KMS-11 (cell line): ENCODE results near the gene BABAM2.

Experiments used
- H2AFZ ChIP-seq: fragments of 200-600 bp; sonication (generic); 2 replicates; pipeline ENCODE4 v1.6.1; 2016; ENCODE audit warnings: antibody characterized with exemption, mixed run types, low read depth
- H3K27ac ChIP-seq: fragments of 200-600 bp; sonication (generic); 2 replicates; pipeline ENCODE4 v1.6.1; 2016; ENCODE audit warnings: mild to moderate bottlenecking, mixed run types
- H3K27me3 ChIP-seq: fragments of 200-600 bp; sonication (generic); 2 replicates; pipeline ENCODE4 v1.6.1; 2017; ENCODE audit warnings: mild to moderate bottlenecking, low read depth, mixed run types, moderate library complexity; ENCODE audit not compliant: insufficient read depth
- H3K36me3 ChIP-seq: fragments of 200-600 bp; sonication (generic); 2 replicates; pipeline ENCODE4 v1.6.1; 2017; ENCODE audit warnings: mild to moderate bottlenecking, mixed run types; ENCODE audit not compliant: insufficient read depth
- H3K4me1 ChIP-seq: fragments of 200-600 bp; sonication (generic); 2 replicates; pipeline ENCODE4 v1.6.1; 2016; ENCODE audit warnings: mild to moderate bottlenecking, low read depth, mixed run types; ENCODE audit not compliant: poor library complexity, severe bottlenecking
- H3K4me2 ChIP-seq: fragments of 200-600 bp; sonication (generic); 2 replicates; pipeline ENCODE4 v1.7.0; 2016; ENCODE audit warnings: mild to moderate bottlenecking, mixed run types
- H3K4me3 ChIP-seq: fragments of 200-600 bp; sonication (generic); IDR thresholded peaks from 2 replicates; pipeline ENCODE4 v1.6.1; 2017; ENCODE audit warnings: low read depth, low read length, mixed read lengths; ENCODE audit not compliant: insufficient read depth
- H3K79me2 ChIP-seq: fragments of 200-600 bp; sonication (generic); 2 replicates; pipeline ENCODE4 v1.6.1; 2016; ENCODE audit warnings: low read depth, mixed run types; ENCODE audit not compliant: insufficient read depth
- H3K9ac ChIP-seq: fragments of 200-600 bp; sonication (generic); 2 replicates; pipeline ENCODE4 v1.6.1; 2016; ENCODE audit warnings: mild to moderate bottlenecking, mixed run types
- H4K20me1 ChIP-seq: fragments of 200-600 bp; sonication (generic); 2 replicates; pipeline ENCODE4 v1.6.1; 2016; ENCODE audit warnings: mild to moderate bottlenecking, mixed run types; ENCODE audit not compliant: insufficient read depth
- CTCF ChIP-seq: fragments of 200-600 bp; sonication (generic); conservative IDR thresholded peaks from 2 replicates; pipeline ENCODE4 v1.6.1; 2017; ENCODE audit warnings: low read depth, mild to moderate bottlenecking, antibody characterized with exemption, low read length, moderate library complexity, mixed read lengths

The BABAM2 gene

GRCh38 chr2:28310107-28310506 is 419.6 kb downstream of the BABAM2 start:
- Histone ChIP-seq H4K20me1 (no peaks in the 10 kb centered on the region), H3K4me2 (no peak overlapping the region)

GRCh38 chr2:28311660-28312249 is 421.2 kb downstream of the BABAM2 start:
- Histone ChIP-seq H3K9ac (no peak overlapping the region), H3K4me2 (no peak overlapping the region), H3K4me3 (no peak overlapping the region), H3K27me3 (no peaks in the 10 kb centered on the region), H3K4me1 (no peaks in the 10 kb centered on the region), H2AFZ (no peak overlapping the region), H3K27ac (no peak overlapping the region), H4K20me1 (no peaks in the 10 kb centered on the region), H3K79me2 (no peaks in the 10 kb centered on the region), H3K36me3 (no peaks in the 10 kb centered on the region)
- no peak for TF ChIP-seq CTCF

More at GRCh38 chr2:28310107-28310506, 419.6 kb downstream of the BABAM2 start:
- H3K4me1 ChIP-seq, result no peaks in the 10 kb centered on the region
- no peak overlapping the region for H3K27ac ChIP-seq
- no peak overlapping the region for H3K4me3 ChIP-seq
- no peak overlapping the region for H2AFZ ChIP-seq
- H3K27me3 ChIP-seq, result no peaks in the 10 kb centered on the region
- TF ChIP-seq CTCF, result no peak
- H3K9ac ChIP-seq, result no peak overlapping the region
- no peaks in the 10 kb centered on the region for H3K36me3 ChIP-seq
- no peaks in the 10 kb centered on the region for H3K79me2 ChIP-seq

GRCh38 chr2:28312307-28313219 is 422.0 kb downstream of the BABAM2 start:
- no peaks in the 10 kb centered on the region for H3K36me3 ChIP-seq
- H3K9ac ChIP-seq, result no peak overlapping the region
- no peaks in the 10 kb centered on the region for H3K4me1 ChIP-seq
- H2AFZ ChIP-seq, result no peak overlapping the region
- no peak overlapping the region for H3K27ac ChIP-seq
- no peaks in the 10 kb centered on the region for H3K79me2 ChIP-seq
- H3K4me2 ChIP-seq, result no peak overlapping the region
- no peak for TF ChIP-seq CTCF
- no peak overlapping the region for H3K4me3 ChIP-seq
- no peaks in the 10 kb centered on the region for H4K20me1 ChIP-seq
- no peaks in the 10 kb centered on the region for H3K27me3 ChIP-seq

GRCh38 chr2:28313220-28313784 is 422.8 kb downstream of the BABAM2 start:
- Histone ChIP-seq H3K4me3 (no peak overlapping the region), H3K27me3 (no peaks in the 10 kb centered on the region), H3K79me2 (no peaks in the 10 kb centered on the region), H3K27ac (no peak overlapping the region), H3K36me3 (no peaks in the 10 kb centered on the region), H4K20me1 (no peaks in the 10 kb centered on the region), H3K9ac (no peak overlapping the region), H3K4me1 (no peaks in the 10 kb centered on the region), H2AFZ (no peak overlapping the region), H3K4me2 (no peak overlapping the region)
- no peak for TF ChIP-seq CTCF
